Activated T-cell treated with anti-CD3 and anti-CD28 coated beads, Interleukin-2, amount 50 U/mL, for 1 hour (primary cell): Measurements from ENCODE around the gene PPM1G.
"Not testable (repeated sequence)": the region's sequence is repeated elsewhere in the genome, so short reads cannot be mapped to it uniquely, and the experiment has no call there.

Experiments
- DNase-seq: peaks from one replicate; pipeline ENCODE4 v3.0.0-alpha.2; 2020

Gene PPM1G

GRCh38 chr2:27409321-27410073 is at the start of gene PPM1G:
TSS of gene PPM1G (minus strand) at chr2:27409591. CDS start at chr2:27409422, 169 bp downstream.
- peak; percentile 98 for DNase-seq

GRCh38 chr2:27453968-27454367 is 44.6 kb upstream of the PPM1G start:
- no peak for DNase-seq

- no peak for DNase-seq
Observed at GRCh38 chr2:27451095-27451494, 41.7 kb upstream of the PPM1G start.

GRCh38 chr2:27448381-27448780 is 39.0 kb upstream of the PPM1G start:
- no peak for DNase-seq

- DNase-seq: no peak
Observed at GRCh38 chr2:27446057-27446456, 36.7 kb upstream of the PPM1G start.

- no peak for DNase-seq
Observed at GRCh38 chr2:27445615-27446014, 36.2 kb upstream of the PPM1G start.

GRCh38 chr2:27445155-27445554 is 35.8 kb upstream of the PPM1G start:
- DNase-seq: no peak

- no peak for DNase-seq
Observed at GRCh38 chr2:27442920-27443282, 33.5 kb upstream of the PPM1G start.

GRCh38 chr2:27441958-27442919 is 32.8 kb upstream of the PPM1G start, which contains the start of gene KRTCAP3:
TSS of gene KRTCAP3 (plus strand) at chr2:27442381. CDS start at chr2:27442413, 32 bp downstream.
- DNase-seq: peak; percentile 73

GRCh38 chr2:27441226-27441926 is 32.0 kb upstream of the PPM1G start:
- no peak for DNase-seq

- no peak for DNase-seq
Observed at GRCh38 chr2:27435628-27436027, 26.2 kb upstream of the PPM1G start.

- DNase-seq: no peak
Observed at GRCh38 chr2:27431395-27431794, 22.0 kb upstream of the PPM1G start.

GRCh38 chr2:27428978-27429541 is 19.7 kb upstream of the PPM1G start:
- peak; percentile 76 for DNase-seq

GRCh38 chr2:27428213-27428977 is 19.0 kb upstream of the PPM1G start, which contains the start of gene NRBP1:
TSS of gene NRBP1 (plus strand) at chr2:27428631. CDS start at chr2:27433274, 4,643 bp downstream.
- peak; percentile 94 for DNase-seq

- no peak for DNase-seq
Observed at GRCh38 chr2:27427863-27428212, 18.4 kb upstream of the PPM1G start.

GRCh38 chr2:27425039-27425438 is 15.6 kb upstream of the PPM1G start:
- not testable (repeated sequence) for DNase-seq

GRCh38 chr2:27422958-27423357 is 13.6 kb upstream of the PPM1G start:
- no peak for DNase-seq

GRCh38 chr2:27421660-27422250 is 12.4 kb upstream of the PPM1G start:
- DNase-seq: no peak

GRCh38 chr2:27420996-27421395 is 11.6 kb upstream of the PPM1G start:
- DNase-seq: no peak

GRCh38 chr2:27416151-27416550 is 6.8 kb upstream of the PPM1G start:
- no peak for DNase-seq

- DNase-seq: no peak
Observed at GRCh38 chr2:27412419-27413152, 3.2 kb upstream of the PPM1G start.
